Caco-2 (cell line): ENCODE data around the gene GPR161. TPM values are rescaled to one million over a fixed set of nuclear protein-coding genes. Genes with fewer than 3 reads are reported as not detected.

Experiments
- BruUV-seq: library from RNA; stranded (reverse); fragments of 400-500 nt; replicated peaks from 2 replicates; lab custom pipeline; 2021; lab: Mats Ljungman, UMichigan
- CTCF ChIA-PET: fragments of 300-600 bp; sonication (Branson Sonifier 250); formaldehyde crosslinking; loops from one replicate; lab custom pipeline; 2022; ENCODE audit warnings: antibody characterized with exemption; lab: Charles Lee
- POLR2A ChIA-PET: fragments of 300-600 bp; sonication (Branson Sonifier 250); formaldehyde crosslinking; loops from one replicate; lab custom pipeline; 2022; ENCODE audit warnings: antibody characterized with exemption; lab: Charles Lee
- DNase-seq, 2 experiments: peaks; one replicate each; pipeline versions ENCODE4 v3.0.0 to v3.0.0-alpha.2; 2020 to 2022
- H3K27me3 ChIP-seq: replicated peaks from 2 replicates; pipeline ENCODE4 v1.6.0; 2011; ENCODE audit warnings: low read length; ENCODE audit not compliant: control insufficient read depth, insufficient read depth
- H3K36me3 ChIP-seq: 2 replicates; pipeline ENCODE4 v1.5.1; 2011; ENCODE audit warnings: low read length; ENCODE audit not compliant: control insufficient read depth, insufficient read depth
- H3K4me1 ChIP-seq: fragments of 250-450 bp; sonication (Bioruptor Pico); 2 replicates; pipeline ENCODE4 v1.5.1; 2020; ENCODE audit warnings: mild to moderate bottlenecking
- H3K4me3 ChIP-seq: 2 replicates; pipeline ENCODE4 v1.5.1; 2011; ENCODE audit warnings: low read depth, mild to moderate bottlenecking, control low read depth, low read length
- H3K9me3 ChIP-seq: fragments of 250-450 bp; sonication (Bioruptor Pico); 2 replicates; pipeline ENCODE4 v1.5.1; 2020; ENCODE audit warnings: mild to moderate bottlenecking, moderate library complexity
- H3K27ac Mint-ChIP-seq: one replicate; pipeline ENCODE4 v1.8.0; 2022; ENCODE audit warnings: mixed read lengths; ENCODE audit not compliant: unreplicated experiment
- H3K27me3 Mint-ChIP-seq: one replicate; pipeline ENCODE4 v1.8.0; 2022; ENCODE audit warnings: mixed read lengths; ENCODE audit not compliant: insufficient read depth, unreplicated experiment
- H3K36me3 Mint-ChIP-seq: one replicate; pipeline ENCODE4 v1.8.0; 2022; ENCODE audit warnings: mild to moderate bottlenecking, mixed read lengths; ENCODE audit not compliant: insufficient read depth, unreplicated experiment
- H3K4me1 Mint-ChIP-seq: one replicate; pipeline ENCODE4 v1.8.0; 2022; ENCODE audit warnings: low read depth, mixed read lengths; ENCODE audit not compliant: unreplicated experiment
- H3K4me3 Mint-ChIP-seq: one replicate; pipeline ENCODE4 v1.8.0; 2022; ENCODE audit warnings: mild to moderate bottlenecking, moderate library complexity, mixed read lengths; ENCODE audit not compliant: unreplicated experiment
- H3K9me3 Mint-ChIP-seq: one replicate; pipeline ENCODE4 v1.8.0; 2022; ENCODE audit warnings: mixed read lengths; ENCODE audit not compliant: unreplicated experiment
- CTCF ChIP-seq, 2 experiments: fragments of 200-600 bp in 1 of 2; IDR thresholded peaks; 1 replicate in 1 of 2; 2 replicates in 1 of 2; pipeline versions ENCODE4 v1.5.1 to v1.8.0; 2011 to 2022; ENCODE audit warnings: antibody characterized with exemption in 1 of 2, control low read depth in 1 of 2, inconsistent platforms in 1 of 2, low read depth in 1 of 2, low read length in 1 of 2, mild to moderate bottlenecking in 1 of 2, moderate library complexity in 1 of 2; ENCODE audit not compliant: insufficient read depth in 1 of 2, severe bottlenecking in 1 of 2, unreplicated experiment in 1 of 2
- intact Hi-C: fragments of 100-400 bp; cut with micrococcal nuclease; formaldehyde crosslinking; loops from one replicate; pipeline ENCODE4 v1.10.0; 2022; ENCODE audit not compliant: unreplicated experiment
- total RNA-seq: library from RNA; stranded (reverse); gene quantifications from 2 replicates; pipeline ENCODE4 v1.2.3, GENCODE V29; 2022

GPR161 gene
- total RNA-seq, 1 experiment from 2014 or later = 38.2 TPM

DNA sequence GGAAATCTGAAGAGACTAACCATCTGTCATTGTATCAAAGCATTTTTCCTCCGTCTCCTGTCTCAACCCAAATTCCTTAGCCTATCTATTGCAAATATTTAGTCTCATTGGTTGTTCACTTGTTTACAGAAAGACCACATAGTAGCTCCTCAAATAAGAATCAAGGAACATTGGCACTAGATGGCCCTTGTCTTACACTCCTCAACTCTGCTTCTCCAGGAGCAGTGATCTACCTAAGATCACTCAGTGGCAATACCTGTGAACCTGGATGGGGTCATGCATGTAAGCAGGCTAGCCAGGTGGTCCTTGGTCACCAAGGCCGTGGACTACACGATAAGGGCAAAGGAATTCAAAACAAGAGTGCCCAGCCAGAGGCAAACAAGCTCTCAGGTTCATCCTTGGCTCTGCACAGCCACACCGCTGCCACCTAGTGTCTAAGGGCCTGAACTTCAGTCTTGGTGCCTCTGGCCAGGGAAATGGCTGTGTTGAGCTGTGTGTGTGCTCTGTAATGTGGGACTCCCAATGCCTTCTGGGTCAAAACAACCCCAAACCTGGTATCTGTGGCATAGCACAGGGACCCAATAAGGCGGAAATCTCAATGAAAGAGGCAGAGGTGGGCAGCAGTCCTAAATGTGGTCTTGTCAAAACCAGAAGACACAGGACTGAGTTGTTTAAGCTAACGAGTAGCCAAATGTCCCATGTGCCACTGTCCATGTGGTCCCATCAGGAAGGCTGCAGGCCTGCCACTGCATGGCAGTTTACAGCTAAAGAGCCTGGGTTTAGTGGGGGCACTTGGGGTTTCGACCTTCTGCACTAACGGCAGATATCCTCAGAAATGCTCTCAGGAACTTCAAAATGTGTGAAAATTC is 54.5 kb downstream of the GPR161 start:
- POLR2A ChIA-PET = interaction anchor here (0.8 to 1.3 kb wide), 3 partner anchors 143 to 155 kb away, joined by 3 to 9 read pairs (median 3); partner anchors contain the start of genes DCAF6, MPC2 and SFT2D2
- BruUV-seq = TSS peak; percentile 36

GRCh38 chr1:168081373-168082007 is 55.2 kb downstream of the GPR161 start:
- no peak for TF ChIP-seq CTCF (IDR thresholded peaks at IDR 0.05; ENCODE audit: insufficient read depth in 1 of 2, low read depth in 1 of 2, low read length in 1 of 2, severe bottlenecking in 1 of 2, unreplicated experiment in 1 of 2)
- H3K4me3 Mint-ChIP-seq = no peak overlapping the region
- intact Hi-C loops = loop anchor here (2.0 to 5.0 kb wide), 5 partner anchors 144 to 479 kb away; partner anchors contain the start of genes DCAF6, MPC2, MPZL1 and SFT2D2
- no TSS peak for BruUV-seq
- peaks cover 41% of the 10 kb centered on the region for H3K4me1 Mint-ChIP-seq
- H3K27me3 Mint-ChIP-seq = no peaks in the 10 kb centered on the region
- peak overlapping the region; percentile 62 for H3K27ac Mint-ChIP-seq
- Histone ChIP-seq H3K4me1 (peaks cover 38% of the 10 kb centered on the region), H3K4me3 (no peak overlapping the region), H3K36me3 (peaks cover 5% of the 10 kb centered on the region; the same call in 1 of the 2 replicates), H3K27me3 (no peaks in the 10 kb centered on the region), H3K9me3 (no peaks in the 10 kb centered on the region)
- CTCF ChIA-PET = interaction anchor here (0.6 to 1.7 kb wide), 23 partner anchors 9 to 481 kb away, joined by 3 to 15 read pairs (median 4); partner anchors contain the start of genes DCAF6 and MPC2
- POLR2A ChIA-PET = interaction anchor here (1.0 to 1.3 kb wide), 2 partner anchors 144 to 145 kb away, joined by 3 to 9 read pairs; partner anchors contain the start of genes DCAF6, MPC2 and SFT2D2
- no peaks in the 10 kb centered on the region for H3K9me3 Mint-ChIP-seq
- peaks cover 68% of the 10 kb centered on the region for H3K36me3 Mint-ChIP-seq
- DNase-seq = no peak

More for the DNA sequence above, 54.5 kb downstream of the GPR161 start:
- no peak overlapping the region for H3K4me3 ChIP-seq
- CTCF ChIA-PET = interaction anchor here (0.6 to 1.7 kb wide), 28 partner anchors 9 to 482 kb away, joined by 3 to 15 read pairs (median 4); partner anchors contain the start of genes DCAF6, GPR161 and MPC2
- no peaks in the 10 kb centered on the region for H3K9me3 ChIP-seq
- DNase-seq = peak; percentile 85 to 87
- H3K36me3 Mint-ChIP-seq = peaks cover 70% of the 10 kb centered on the region
- peak; percentile 90 to 92 for TF ChIP-seq CTCF (IDR thresholded peaks at IDR 0.05; ENCODE audit: insufficient read depth in 1 of 2, low read depth in 1 of 2, low read length in 1 of 2, severe bottlenecking in 1 of 2, unreplicated experiment in 1 of 2)
- intact Hi-C loops = loop anchor here (2.0 to 5.0 kb wide), 5 partner anchors 145 to 480 kb away; partner anchors contain the start of genes DCAF6, MPC2, MPZL1 and SFT2D2
- H3K27me3 Mint-ChIP-seq = no peaks in the 10 kb centered on the region
- no peaks in the 10 kb centered on the region for H3K9me3 Mint-ChIP-seq
- H3K4me1 Mint-ChIP-seq = peaks cover 41% of the 10 kb centered on the region
- peak overlapping the region; percentile 25 for H3K4me3 Mint-ChIP-seq
- peak overlapping the region; percentile 62 for H3K27ac Mint-ChIP-seq
- peaks cover 38% of the 10 kb centered on the region for H3K4me1 ChIP-seq
- H3K27me3 ChIP-seq = no peaks in the 10 kb centered on the region
- peaks cover 1% of the 10 kb centered on the region for H3K36me3 ChIP-seq

GRCh38 chr1:168079761-168080160 is 57.0 kb downstream of the GPR161 start:
- Mint-ChIP-seq H3K9me3 (no peaks in the 10 kb centered on the region), H3K27ac (peak overlapping the region; percentile 49), H3K4me3 (no peak overlapping the region), H3K4me1 (peaks cover 41% of the 10 kb centered on the region), H3K27me3 (no peaks in the 10 kb centered on the region), H3K36me3 (peaks cover 67% of the 10 kb centered on the region)
- Histone ChIP-seq H3K4me1 (peaks cover 38% of the 10 kb centered on the region), H3K9me3 (no peaks in the 10 kb centered on the region), H3K27me3 (no peaks in the 10 kb centered on the region), H3K4me3 (no peak overlapping the region), H3K36me3 (peaks cover 9% of the 10 kb centered on the region; the same call in 1 of the 2 replicates)
- TSS peak; percentile 10 for BruUV-seq
- intact Hi-C loops = loop anchor here (5.0 kb wide), 3 partner anchors 142 to 477 kb away; partner anchors contain the start of genes DCAF6, MPC2 and SFT2D2
- no peak for DNase-seq
- ChIA-PET POLR2A (no interaction called here), CTCF (interaction anchor here (0.6 kb wide), 1 partner anchor 67 kb away, joined by 3 read pairs; no protein-coding TSS in a partner anchor)
- TF ChIP-seq CTCF (IDR thresholded peaks at IDR 0.05; ENCODE audit: insufficient read depth in 1 of 2, low read depth in 1 of 2, low read length in 1 of 2, severe bottlenecking in 1 of 2, unreplicated experiment in 1 of 2) = no peak
